ENCODE results near the gene IGF2R. TPM values are rescaled to one million over a fixed set of nuclear protein-coding genes. Genes with fewer than 3 reads are reported as not detected.
A peak's percentile ranks its signal among the peaks of the same experiment; 100 is the strongest.

Gene IGF2R
- total and polyA plus RNA-seq, 2 of the 13 experiments (the other 11 are each of a cell fraction or from before 2014, with no cell fraction given): 38.3 to 70.0 TPM

- TF ChIP-seq USF2 (IDR thresholded peaks at IDR 0.05; ENCODE audit: low read depth, low read length) (peak; percentile 11; the same call in 1 of the 2 replicates), USF2 (CRISPR knock-in tag; IDR thresholded peaks at IDR 0.05; ENCODE audit: borderline replicate concordance) (peak; percentile 52; the same call in 1 of the 2 replicates), YEATS4 (CRISPR knock-in tag; IDR thresholded peaks at IDR 0.05; ENCODE audit: borderline replicate concordance) (no peak)
These were observed 1.0 kb downstream of the IGF2R start (continued) for GRCh38 chr6:159969921-159970320.

- no peaks in the 10 kb centered on the region for H3K27me3 ChIP-seq (ENCODE audit: control insufficient read depth in 1 of 2, insufficient read depth in 2 of 2, low read length in 2 of 2)
- H3K9ac ChIP-seq (ENCODE audit: insufficient read depth, low read depth, low read length): peak overlapping the region; percentile 96
- WGBS (ENCODE audit: low lambda C conversion rate): 47% methylated on average over 18 of the region's 18 CpGs
- ATAC-seq (no peak), FAIRE-seq (no peak), DNase-seq (ENCODE audit: low spot score) (no peak)
- in situ Hi-C loops (cut with HindIII; ENCODE audit: extremely low pct_ligation_motif_present, low pct_unique_long_range_greater_than_20kb): loop anchor here (5.0 to 10.0 kb wide), 2 partner anchors 72 to 276 kb away; partner anchors contain the start of gene SOD2
- peak overlapping the region; percentile 91 to 94 (median 92) for H3K4me3 ChIP-seq (replicated peaks in 1 of 3; ENCODE audit: insufficient read depth in 1 of 3, low read depth in 2 of 3, low read length in 3 of 3)
- no TSS peak for BruUV-seq (replicated peaks)
- peak overlapping the region; percentile 88 for H3K4me2 ChIP-seq (ENCODE audit: low read depth, low read length)
- ChIA-PET CTCF (ENCODE audit: low intra/inter-chr PET ratio, low total read pairs) (no interaction called here), POLR2A (interaction anchor here (1.2 to 2.4 kb wide), 2 partner anchors 11 to 72 kb away, joined by 3 to 8 read pairs; no protein-coding TSS in a partner anchor)
- peaks cover 38% of the 10 kb centered on the region for H4K20me1 ChIP-seq (ENCODE audit: insufficient read depth, low read length)
- peaks cover 0 to 5% of the 10 kb centered on the region in 2 experiments; a peak in 1 of 5 replicates for H3K36me3 ChIP-seq (replicated peaks in 1 of 2; ENCODE audit: control insufficient read depth in 1 of 2, insufficient read depth in 2 of 2, low read length in 2 of 2)
- peaks cover 62% of the 10 kb centered on the region for H3K79me2 ChIP-seq (ENCODE audit: insufficient read depth, low read length)
- intact Hi-C loops (cut with micrococcal nuclease; ENCODE audit: unreplicated experiment): loop anchor here (1.0 kb wide), 1 partner anchor 9 kb away; no protein-coding TSS in a partner anchor
- H3K27ac ChIP-seq (ENCODE audit: extremely low read length, insufficient read depth, low read length): peak overlapping the region; percentile 87
- H3K4me1 ChIP-seq (ENCODE audit: insufficient read depth, low read length): peaks cover 62% of the 10 kb centered on the region
- no peak overlapping the region for H2AFZ ChIP-seq (ENCODE audit: low read length)
- H3K9me3 ChIP-seq (ENCODE audit: low read length): no peaks in the 10 kb centered on the region
- TF ChIP-seq SP4 (CRISPR knock-in tag; IDR thresholded peaks at IDR 0.05): no peak
- 0 out of 2 replicates have a peak, but pooled peaks have one; percentile 26 for TF ChIP-seq ZFP91 (CRISPR knock-in tag; IDR thresholded peaks at IDR 0.05; ENCODE audit: borderline replicate concordance)
- no peak for TF ChIP-seq ZNF124 (CRISPR knock-in tag; IDR thresholded peaks at IDR 0.05)
- no peak for TF ChIP-seq HNRNPUL1 (IDR thresholded peaks at IDR 0.05; ENCODE audit: low read depth, low read length)
- TF ChIP-seq YY1 (IDR thresholded peaks at IDR 0.05; ENCODE audit: insufficient read depth, insufficient replicate concordance, low read depth, low read length): no peak
- TF ChIP-seq AFF4 (CRISPR knock-in tag; IDR thresholded peaks at IDR 0.05): 0 out of 2 replicates have a peak, but pooled peaks have one; percentile 46
- TF ChIP-seq ZBTB38 (CRISPR knock-in tag; IDR thresholded peaks at IDR 0.05): peak; percentile 86
- no peak for TF ChIP-seq ZNF30 (CRISPR knock-in tag; IDR thresholded peaks at IDR 0.05)
- 0 out of 2 replicates have a peak, but pooled peaks have one; percentile 56 for TF ChIP-seq TGIF2 (CRISPR knock-in tag; IDR thresholded peaks at IDR 0.05)
- TF ChIP-seq ZNF674 (CRISPR knock-in tag; IDR thresholded peaks at IDR 0.05; ENCODE audit: low read depth): no peak
- 0 out of 2 replicates have a peak, but pooled peaks have one; percentile 36 for TF ChIP-seq ZMAT3 (CRISPR knock-in tag; conservative IDR thresholded peaks at IDR 0.05)
- TF ChIP-seq KMT2A (CRISPR knock-in tag; IDR thresholded peaks at IDR 0.05): peak; percentile 46; the same call in 1 of the 2 replicates
- no peak for TF ChIP-seq ZBTB21 (CRISPR knock-in tag; IDR thresholded peaks at IDR 0.05)
These were observed 1.8 kb downstream of the IGF2R start for GRCh38 chr6:159970659-159971063.

Measured in HepG2 (cell line).